GM19463 (cell line): ENCODE measurements around the gene GC.
"Not testable (repeated sequence)": the region's sequence is repeated elsewhere in the genome, so short reads cannot be mapped to it uniquely, and the experiment has no call there.

Experiments
- ATAC-seq: cut with Tn5 transposase; IDR thresholded peaks from one replicate; pipeline ENCODE4 v1.9.1; 2021; ENCODE audit warnings: mild to moderate bottlenecking, moderate library complexity; ENCODE audit not compliant: unreplicated experiment

GC gene

DNA sequence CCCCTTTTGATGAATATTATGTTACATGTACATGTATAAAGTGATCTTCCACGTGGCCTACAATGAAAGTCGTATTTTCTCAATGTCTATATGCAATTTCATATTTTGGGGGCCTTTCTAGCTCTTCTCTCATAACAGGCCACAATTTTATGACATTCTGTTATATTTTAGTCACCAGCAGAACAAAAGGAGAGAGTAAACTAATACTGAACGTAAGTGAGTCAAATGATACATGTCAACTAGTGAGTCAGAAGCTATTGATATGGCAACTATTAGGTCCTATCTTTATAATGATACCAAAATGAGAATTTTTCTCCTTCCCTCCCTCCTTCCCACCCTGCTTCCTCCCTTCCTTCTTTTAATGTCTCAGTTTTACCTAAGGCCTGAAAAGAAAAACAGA is 14.4 kb downstream of the GC start:
- no peak for ATAC-seq

DNA sequence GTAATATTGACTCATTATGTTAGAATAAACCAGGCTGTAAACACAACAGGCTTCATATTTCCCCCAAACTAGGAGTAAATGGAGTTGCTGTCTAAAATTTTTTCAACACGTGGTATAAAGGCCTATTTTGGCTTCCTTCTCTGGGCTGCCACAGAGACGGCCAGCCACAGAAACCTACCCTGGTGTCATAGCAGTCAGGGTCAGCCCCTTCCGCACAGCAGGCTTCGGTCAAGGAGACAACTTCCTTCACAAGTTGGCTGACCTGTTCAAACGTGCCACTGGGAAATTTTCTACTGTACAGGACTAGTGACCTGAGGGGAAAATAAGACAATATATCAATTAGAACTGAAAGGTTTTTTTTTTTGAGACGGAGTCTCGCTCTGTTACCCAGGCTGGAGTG is 15.8 kb downstream of the GC start:
- no peak for ATAC-seq

DNA sequence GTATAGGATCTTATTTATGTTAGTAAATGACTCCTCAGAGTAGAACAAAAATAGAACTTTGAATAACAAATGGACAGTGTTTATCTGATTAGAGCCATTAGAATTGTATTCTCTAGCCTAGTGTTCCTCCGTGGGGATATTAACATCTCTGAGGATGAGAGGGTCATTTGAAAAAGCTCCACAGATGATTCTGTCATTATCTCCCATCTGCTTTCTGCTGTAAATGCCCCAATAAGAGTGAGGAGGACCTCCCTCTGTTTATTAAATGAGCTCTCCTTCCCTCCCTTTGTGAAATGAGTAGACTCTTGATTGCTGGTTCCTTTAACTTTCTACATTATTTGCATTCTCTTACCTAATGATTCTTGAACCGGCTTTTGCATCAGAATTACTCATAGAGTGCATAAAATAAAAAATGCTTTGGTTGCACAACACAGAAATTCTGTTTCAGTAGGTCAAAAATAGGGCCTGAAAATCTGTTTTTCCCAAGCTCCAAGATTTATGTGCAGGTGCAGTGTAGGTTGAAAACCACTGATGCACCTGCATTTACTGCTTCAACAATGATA is 18.0 kb downstream of the GC start:
- ATAC-seq, result no peak

DNA sequence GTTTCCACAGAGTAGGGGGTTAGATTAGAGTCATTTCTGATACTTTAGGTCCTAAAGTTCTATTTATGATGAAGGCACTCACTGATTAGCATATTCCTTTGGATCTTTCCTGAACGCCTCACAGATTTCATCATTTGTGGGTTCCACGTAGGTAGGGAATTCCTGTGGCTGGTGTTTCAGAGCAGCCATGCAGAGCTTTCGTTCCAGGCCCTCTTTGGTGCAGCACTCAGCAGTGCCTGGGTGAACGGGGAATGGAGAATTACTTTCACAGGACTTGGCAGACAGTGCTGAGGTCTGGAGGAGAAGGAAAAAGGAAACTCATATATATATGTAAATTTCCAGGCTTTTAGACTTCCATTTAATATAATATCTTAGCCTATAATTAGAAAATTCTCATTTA is 18.5 kb downstream of the GC start:
- ATAC-seq, result no peak

DNA sequence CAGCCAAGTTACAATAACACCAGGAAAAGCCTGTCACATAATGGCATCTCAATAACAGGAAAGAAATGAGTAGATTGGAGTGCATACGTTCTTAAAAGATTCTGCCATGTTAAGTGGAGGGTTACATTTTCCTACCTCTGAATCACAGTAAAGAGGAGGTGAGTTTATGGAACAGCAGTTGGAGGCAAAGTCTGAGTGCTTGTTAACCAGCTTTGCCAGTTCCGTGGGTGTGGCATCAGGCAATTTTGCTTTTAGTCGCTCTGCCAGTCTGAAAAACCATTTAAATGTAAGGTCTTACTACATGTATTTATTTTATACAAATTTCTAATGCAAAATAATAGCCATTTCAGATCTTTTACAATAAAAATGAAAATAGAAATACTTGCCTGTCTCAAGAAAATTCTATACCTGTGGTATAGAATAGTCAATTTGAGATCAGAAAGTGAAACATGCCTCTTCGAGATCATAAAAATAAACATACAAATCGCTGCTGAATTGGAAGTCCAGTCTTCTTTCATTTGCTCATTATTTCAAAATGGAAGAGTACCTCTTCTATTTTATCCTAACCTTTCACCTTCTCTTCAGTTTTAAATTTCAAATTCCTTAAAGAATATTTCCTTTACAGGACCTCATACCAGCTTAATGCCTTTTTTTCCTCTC is 31.4 kb downstream of the GC start:
- ATAC-seq, result no peak

DNA sequence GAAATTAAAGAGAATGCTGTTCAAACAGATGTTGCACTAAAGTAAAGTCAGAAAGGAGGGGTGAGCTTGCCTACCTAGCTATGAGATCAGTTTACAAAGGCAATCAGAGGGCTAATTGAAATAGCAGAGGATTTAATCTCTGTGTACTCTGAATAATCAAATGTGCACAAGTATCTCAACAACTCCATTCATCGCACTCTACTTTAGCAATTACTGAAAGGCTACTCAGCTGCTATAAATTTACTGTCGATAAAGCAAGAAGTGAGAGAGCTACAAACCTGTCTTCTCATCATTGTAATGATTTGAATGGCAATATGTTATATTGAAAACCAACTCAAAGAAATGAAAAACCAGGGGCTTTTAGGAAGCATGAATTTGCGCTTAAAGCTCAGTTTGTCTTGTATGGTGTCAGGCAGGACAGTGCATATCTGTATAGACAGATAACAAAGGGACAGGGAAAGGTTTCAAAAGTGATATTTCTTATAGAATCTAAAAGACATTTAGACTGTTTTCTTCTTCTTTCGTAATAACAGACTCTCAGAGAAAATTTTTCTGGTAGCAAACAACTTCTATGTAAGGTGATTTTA is 34.8 kb downstream of the GC start:
- ATAC-seq, result no peak

DNA sequence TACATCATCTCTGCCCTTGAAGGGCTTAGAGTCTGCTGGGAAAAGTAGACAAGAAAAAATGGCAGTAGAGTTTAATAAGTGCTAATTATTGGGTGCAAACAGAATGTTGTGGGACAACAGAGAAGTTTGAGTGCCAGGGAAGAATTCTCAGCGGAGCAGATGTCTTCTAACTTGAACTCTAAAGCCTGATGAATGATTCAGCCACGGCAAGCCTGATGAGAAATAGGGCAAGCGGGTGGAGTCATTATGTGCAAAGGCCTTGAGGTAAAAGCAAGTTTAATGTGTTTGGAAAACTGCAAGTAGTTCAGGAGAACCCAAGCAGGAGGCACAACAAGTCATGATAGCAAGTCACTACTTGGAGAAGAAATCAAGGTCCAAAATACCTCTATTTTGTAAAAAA is 37.5 kb downstream of the GC start:
- ATAC-seq, result no peak

DNA sequence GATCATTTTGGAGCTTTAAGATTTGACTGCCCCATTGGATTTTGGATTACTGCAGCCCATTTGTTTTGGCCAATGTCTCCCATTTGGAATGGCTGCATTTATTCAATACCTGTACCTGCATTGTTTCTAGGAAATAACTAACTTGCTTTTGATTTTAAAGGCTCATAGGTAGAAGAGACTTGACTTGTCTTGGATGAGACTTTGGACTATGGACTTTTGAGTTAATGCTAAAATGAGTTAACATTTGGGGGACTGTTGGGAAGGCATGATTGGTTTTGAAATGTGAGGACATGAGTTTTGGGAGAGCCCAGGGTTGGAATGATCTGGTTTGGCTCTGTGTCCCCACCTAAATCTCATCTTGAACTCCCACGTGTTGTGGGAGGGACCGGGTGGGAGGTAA is 45.1 kb downstream of the GC start:
- not testable (repeated sequence) for ATAC-seq

DNA sequence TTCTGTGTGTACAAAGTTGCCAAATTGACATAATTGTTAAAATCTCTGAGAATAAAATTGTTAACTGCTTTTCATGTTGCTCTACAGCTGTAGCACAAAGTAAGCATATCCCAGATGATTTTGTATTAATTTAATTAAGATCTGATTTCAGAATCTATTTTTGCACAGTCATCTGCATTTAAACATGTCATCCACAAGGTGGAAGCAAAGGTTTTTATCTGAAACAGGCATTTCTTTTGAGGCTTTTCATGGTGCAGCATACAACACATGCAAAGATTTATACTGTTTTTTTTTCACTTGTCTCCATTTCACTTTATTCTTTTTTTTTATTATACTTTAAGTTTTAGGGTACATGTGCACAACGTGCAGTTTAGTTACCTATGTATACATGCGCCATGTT is 51.2 kb downstream of the GC start:
- ATAC-seq, result no peak

DNA sequence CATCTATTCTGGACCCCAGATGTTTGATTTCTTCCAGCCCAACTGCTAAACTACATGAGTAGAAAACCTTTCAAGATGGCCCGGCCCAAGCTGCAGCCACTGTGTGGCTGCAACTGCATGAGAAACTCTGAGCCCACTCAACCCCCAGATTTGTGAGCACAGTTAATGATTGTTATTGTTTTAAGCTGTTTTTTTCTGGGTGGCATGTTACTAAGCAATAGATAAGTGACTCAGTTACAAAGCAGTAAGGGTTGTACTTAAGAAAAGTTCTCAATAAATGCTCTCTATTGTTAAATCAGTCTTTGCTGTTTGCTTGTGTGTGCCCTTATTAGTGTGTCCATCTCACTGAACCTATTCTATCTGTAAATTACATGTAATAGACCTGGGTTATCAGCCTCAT is 51.8 kb downstream of the GC start:
- ATAC-seq, result no peak

DNA sequence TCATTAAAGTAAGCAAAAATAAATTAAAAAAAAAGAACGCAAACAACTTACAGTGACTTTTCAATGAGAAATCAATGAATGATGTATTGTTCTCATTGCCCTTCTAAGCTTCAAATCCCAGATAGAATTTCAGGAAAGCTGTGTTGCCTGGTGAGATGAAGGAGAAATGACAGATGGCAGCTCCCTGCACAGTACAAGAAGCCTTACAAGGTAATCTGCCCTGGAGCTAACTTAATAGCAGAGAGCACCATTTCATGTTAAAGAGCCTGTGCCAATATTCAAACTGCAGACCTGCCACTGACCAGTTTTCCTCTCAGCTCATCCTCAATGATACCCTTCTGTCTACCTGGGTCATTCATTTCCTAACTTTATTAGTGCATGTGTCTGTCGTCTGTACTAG is 54.0 kb downstream of the GC start:
- ATAC-seq, result no peak

DNA sequence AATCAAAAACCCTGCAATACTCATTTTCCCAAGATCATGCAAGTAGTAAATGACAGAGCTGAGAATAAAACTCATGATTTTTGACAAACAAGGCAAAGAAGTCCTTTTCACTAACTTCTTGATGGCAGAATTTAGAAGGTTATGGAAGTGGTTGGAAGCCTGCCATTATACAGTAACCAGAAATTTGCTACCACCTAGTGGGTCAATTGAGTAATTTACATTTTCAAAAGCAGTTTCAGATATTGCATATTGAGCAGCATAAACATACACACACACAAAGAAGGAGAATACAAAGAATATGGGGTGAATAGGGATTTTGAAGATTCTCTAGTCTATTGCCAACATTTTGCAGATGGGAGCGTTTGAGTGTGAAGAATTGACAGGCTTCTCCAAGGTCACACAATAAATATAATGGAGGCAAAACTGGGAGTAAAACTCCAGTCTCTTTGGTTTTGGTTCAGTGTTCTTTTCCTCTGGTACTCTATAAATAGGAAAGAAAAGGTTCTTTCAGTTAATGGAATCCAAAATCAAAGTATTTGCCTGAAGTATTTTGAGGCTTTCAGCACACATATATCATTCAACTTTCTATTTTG is 70.2 kb downstream of the GC start:
- no peak for ATAC-seq

DNA sequence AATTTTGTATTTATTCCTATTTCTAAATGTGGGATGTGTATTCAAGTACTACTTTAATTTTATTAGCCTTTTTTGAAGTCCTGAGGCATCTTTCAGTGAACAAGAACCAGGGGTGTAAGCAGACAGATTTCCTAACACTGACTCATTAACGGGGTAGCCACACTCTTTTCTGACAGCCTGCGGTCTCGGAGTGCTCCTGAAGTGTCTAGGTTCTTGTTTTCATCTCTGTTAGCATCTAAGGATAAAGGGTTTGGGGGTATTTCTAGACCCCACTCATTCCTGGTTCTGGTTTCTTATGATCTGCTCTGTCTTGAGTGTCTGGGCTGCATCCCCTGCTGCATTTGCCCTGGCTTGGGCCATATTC is 71.9 kb downstream of the GC start:
- ATAC-seq, result no peak

DNA sequence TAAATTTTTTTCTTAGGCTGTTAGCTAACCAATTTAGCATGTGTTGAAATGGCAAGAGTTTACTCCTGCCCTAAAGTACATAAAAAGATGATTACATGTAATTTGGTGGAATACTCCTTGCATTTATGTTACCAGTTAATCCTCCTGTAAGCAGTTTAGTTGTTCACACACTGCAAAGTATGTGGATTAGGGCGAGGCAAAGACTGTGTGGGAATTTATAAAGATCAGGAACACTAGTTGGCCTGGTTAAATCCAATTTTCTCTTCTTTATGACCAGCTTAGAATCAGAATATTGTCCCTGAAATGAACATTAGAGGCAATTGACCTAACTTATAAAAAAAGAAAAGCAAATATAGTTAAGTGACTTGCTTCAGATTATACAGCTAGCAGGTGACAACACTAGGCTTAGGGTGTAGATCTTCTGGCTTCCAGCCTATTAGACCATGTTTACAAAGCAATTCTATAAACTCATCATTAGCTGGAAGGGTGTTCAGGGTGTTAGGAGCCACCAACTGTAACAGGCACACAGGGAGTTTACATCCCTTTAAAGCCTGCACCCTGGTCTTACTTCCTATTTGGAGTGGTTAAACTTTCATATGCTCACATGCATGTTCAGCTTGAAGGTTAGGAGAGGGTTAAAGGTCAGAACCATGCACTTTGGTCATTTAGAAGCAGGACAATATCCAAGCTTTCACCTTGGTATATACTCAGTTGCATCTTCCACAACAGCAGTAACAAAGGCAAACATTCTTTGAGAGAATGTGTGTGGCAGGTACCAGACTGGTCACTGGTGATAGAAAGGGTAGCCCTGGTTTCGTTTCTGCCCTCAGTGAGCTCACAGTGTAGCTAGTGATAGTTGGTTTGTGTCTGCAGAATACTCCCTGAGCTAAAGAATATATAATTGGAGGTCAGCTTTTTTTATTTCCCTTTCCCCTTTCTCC is 72.6 kb downstream of the GC start:
- ATAC-seq, result no peak

DNA sequence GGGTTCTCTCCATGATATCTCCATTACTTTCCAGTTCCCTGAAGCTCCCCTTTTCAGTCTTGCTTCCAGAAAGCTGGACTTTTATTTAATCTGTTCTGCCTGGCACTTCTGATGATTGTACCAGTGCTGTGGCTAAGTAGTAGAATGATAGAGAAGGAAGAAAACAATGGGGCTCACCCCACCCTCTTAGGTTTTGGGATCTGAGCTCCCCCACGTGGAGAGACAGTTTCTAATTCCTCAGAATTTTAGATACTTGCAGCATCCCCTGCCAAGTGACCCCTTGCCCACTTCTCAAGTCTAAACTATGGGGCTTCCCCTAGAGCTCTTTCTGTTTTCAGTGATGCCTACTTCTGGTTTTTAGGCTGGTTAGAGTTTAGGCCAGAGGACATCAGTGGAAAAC is 73.9 kb downstream of the GC start:
- no peak for ATAC-seq

DNA sequence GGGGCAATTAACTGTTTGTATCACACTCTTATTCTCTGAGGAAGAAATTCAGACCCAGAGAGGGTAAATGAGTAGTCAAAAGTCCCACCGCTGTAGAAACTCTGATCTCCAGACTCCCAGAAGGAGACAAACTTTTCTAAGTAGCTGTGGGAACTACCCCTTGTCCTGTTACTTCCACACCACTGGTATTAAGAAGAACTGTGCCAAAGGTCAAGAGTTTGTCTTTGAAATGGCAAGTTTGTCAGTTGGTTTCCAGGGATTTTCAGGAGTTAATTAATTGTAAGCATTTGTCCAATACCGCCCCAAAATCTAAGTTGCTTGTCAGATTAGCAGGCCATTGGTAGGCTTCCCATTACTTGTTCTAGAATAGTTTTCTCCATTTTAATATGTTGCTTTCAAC is 85.7 kb downstream of the GC start:
- no peak for ATAC-seq

DNA sequence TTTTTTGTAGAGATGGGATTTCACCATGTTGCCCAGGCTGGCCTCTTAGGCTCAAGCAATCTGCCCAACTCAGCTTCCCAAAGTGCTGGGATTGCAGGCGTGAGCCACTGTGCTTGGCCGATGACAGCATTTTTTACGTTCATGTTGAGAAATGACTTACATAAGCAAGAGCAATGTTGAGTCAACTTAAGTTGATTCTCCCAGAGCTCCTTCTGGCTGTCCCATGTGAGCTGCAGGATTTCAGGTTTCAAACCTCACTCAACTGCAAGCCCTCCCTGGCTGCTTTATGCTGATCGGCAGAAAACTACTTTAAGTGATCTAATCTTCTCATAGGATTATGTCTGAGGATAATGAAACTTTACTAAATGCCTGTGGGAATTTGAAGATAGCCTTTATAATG is 86.8 kb downstream of the GC start:
- ATAC-seq, result no peak

DNA sequence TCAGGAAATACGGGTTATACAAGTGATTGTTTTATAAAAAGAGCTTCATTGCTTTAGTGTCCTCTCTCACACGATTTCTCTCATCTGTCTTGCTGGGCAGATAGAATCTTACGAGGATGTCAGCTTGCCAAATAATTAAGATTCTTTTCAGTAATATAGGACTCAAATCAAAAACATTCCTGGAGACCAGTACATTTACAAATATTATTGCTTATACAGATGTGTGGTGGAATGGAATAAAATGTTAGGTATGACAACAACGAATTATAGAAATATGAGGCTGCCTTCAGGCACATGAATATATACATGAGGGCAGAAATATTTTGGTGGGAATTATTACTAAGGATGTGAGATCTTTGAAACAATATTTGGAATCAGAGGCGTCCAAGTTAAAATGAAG is 88.9 kb downstream of the GC start:
- no peak for ATAC-seq

DNA sequence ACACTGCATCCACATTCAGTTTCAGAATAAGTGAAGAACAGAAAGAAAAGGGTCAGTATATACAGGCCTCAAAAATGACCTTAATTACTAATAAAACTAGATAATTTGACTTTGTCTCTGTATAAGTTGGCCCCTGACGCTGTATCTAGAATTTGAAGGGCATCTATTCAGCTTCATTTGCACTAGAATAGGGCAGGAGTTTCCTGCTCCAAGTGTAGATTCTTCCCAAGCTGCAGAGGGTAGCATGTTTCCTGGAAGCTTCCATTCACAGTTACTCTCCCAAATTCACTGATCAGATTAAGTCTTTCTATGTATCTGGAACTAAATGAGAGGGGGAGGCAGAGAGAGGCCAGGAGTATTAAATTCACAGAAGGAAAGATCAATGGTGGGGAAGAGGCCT is 90.9 kb downstream of the GC start:
- no peak for ATAC-seq

DNA sequence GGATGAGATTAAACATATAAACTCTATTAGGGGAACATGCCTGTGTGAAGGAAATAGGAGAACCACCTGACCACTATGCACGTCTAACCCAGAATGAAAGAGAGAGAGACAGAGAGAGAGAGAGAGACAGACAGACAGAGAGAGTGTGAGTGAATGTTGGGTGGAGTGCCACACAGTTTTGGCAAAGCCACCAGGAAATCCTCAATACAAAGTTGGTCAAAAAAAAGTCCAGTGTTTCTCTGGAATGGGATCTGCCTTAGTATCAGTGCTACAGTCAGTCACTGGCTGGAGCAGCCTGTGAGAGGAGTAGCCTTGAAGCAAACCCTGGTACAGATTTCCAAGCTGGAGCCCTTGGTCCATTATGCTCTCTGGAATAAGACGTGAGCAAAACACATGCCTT is 91.7 kb downstream of the GC start:
- ATAC-seq, result no peak
